ENCODE results near the gene LTBP1. TPM values are rescaled to one million over a fixed set of nuclear protein-coding genes. Genes with fewer than 3 reads are reported as not detected.

LTBP1 gene
- total and polyA plus RNA-seq, 8 donors = 11.0 to 134 (median 25.6) TPM

GRCh38 chr2:33395655-33396249 is 449.0 kb downstream of the LTBP1 start:
- peak; percentile 33 to 51 for DNase-seq
- Histone ChIP-seq H3K9me3 (no peaks in the 10 kb centered on the region), H3K36me3 (peaks cover 0 to 9% (median 7%) of the 10 kb centered on the region in 4 donors), H3K4me3 (no peak overlapping the region), H3K4me1 (peaks cover 0 to 18% (median 9%) of the 10 kb centered on the region in 4 donors), H3K27ac (peak overlapping the region in 2 of 5 donors; percentile 22 to 57), H3K27me3 (no peaks in the 10 kb centered on the region)
- intact Hi-C loops (cut with DNase I; ENCODE audit: low total_unique reads) = no loop called here
- TF ChIP-seq EP300 (IDR thresholded peaks at IDR 0.05) = no peak
- no peak for TF ChIP-seq POLR2A (IDR thresholded peaks at IDR 0.05)
- TF ChIP-seq CTCF (IDR thresholded peaks at IDR 0.05) = peak in 5 of 7 experiments; percentile 21 to 56 (median 25)
- TF ChIP-seq POLR2AphosphoS5 (IDR thresholded peaks at IDR 0.05) = no peak

- intact Hi-C loops (cut with DNase I; ENCODE audit: low total_unique reads) = no loop called here
- Histone ChIP-seq H3K9me3 (peaks cover 0 to 9% (median 7%) of the 10 kb centered on the region in 4 donors), H3K27ac (no peak overlapping the region), H3K27me3 (no peaks in the 10 kb centered on the region), H3K4me3 (no peak overlapping the region), H3K36me3 (no peaks in the 10 kb centered on the region), H3K4me1 (no peaks in the 10 kb centered on the region)
- no peak for TF ChIP-seq CTCF (IDR thresholded peaks at IDR 0.05)
- no peak for TF ChIP-seq POLR2AphosphoS5 (IDR thresholded peaks at IDR 0.05)
- no peak for TF ChIP-seq POLR2A (IDR thresholded peaks at IDR 0.05)
- no peak for TF ChIP-seq EP300 (IDR thresholded peaks at IDR 0.05)
- no peak for DNase-seq
- 77 to 92% (median 88%) methylated on average over 5 of the region's 5 CpGs for WGBS, 5 donors
Observed at GRCh38 chr2:33404321-33404720, 457.6 kb downstream of the LTBP1 start.

- no peaks in the 10 kb centered on the region for H3K27me3 ChIP-seq
- peaks cover 0 to 5% (median 2%) of the 10 kb centered on the region in 4 donors for H3K4me1 ChIP-seq
- TF ChIP-seq CTCF (IDR thresholded peaks at IDR 0.05) (no peak), POLR2AphosphoS5 (IDR thresholded peaks at IDR 0.05) (no peak), EP300 (IDR thresholded peaks at IDR 0.05) (no peak), POLR2A (IDR thresholded peaks at IDR 0.05) (no peak)
- H3K9me3 ChIP-seq = peaks cover 0 to 9% (median 7%) of the 10 kb centered on the region in 4 donors
- WGBS, 5 donors = 54 to 67% (median 55%) methylated on average over 2 of the region's 2 CpGs
- intact Hi-C loops (cut with DNase I; ENCODE audit: low total_unique reads) = no loop called here
- DNase-seq = no peak
- no peak overlapping the region for H3K27ac ChIP-seq
- no peaks in the 10 kb centered on the region for H3K36me3 ChIP-seq
- H3K4me3 ChIP-seq = no peak overlapping the region
Observed at GRCh38 chr2:33406622-33407021, 459.9 kb downstream of the LTBP1 start.

- Histone ChIP-seq H3K4me3 (no peak overlapping the region), H3K27me3 (no peaks in the 10 kb centered on the region), H3K27ac (no peak overlapping the region), H3K9me3 (peaks cover 0 to 9% (median 7%) of the 10 kb centered on the region in 4 donors), H3K36me3 (no peaks in the 10 kb centered on the region), H3K4me1 (peaks cover 0 to 11% (median 7%) of the 10 kb centered on the region in 4 donors)
- TF ChIP-seq EP300 (IDR thresholded peaks at IDR 0.05) (no peak), CTCF (IDR thresholded peaks at IDR 0.05) (no peak), POLR2A (IDR thresholded peaks at IDR 0.05) (no peak), POLR2AphosphoS5 (IDR thresholded peaks at IDR 0.05) (no peak)
- no peak for DNase-seq
- WGBS, 5 donors = 89 to 96% (median 94%) methylated on average over 2 of the region's 2 CpGs
- intact Hi-C loops (cut with DNase I; ENCODE audit: low total_unique reads) = no loop called here
Observed at GRCh38 chr2:33408109-33408508, 461.4 kb downstream of the LTBP1 start.
